GM19455 (cell line): ENCODE measurements around the gene MACROH2A2.
"Not testable (repeated sequence)": the region's sequence is repeated elsewhere in the genome, so short reads cannot be mapped to it uniquely, and the experiment has no call there.

Experiments
- ATAC-seq: cut with Tn5 transposase; IDR thresholded peaks from one replicate; pipeline ENCODE4 v1.9.1; 2021; ENCODE audit not compliant: unreplicated experiment

MACROH2A2 gene

GRCh38 chr10:70098271-70098670, 45.6 kb downstream of the MACROH2A2 start:
- no peak for ATAC-seq

GRCh38 chr10:70101068-70101562, 48.5 kb downstream of the MACROH2A2 start:
- not testable (repeated sequence) for ATAC-seq

GRCh38 chr10:70101668-70102067, 49.0 kb downstream of the MACROH2A2 start:
- no peak for ATAC-seq

DNA sequence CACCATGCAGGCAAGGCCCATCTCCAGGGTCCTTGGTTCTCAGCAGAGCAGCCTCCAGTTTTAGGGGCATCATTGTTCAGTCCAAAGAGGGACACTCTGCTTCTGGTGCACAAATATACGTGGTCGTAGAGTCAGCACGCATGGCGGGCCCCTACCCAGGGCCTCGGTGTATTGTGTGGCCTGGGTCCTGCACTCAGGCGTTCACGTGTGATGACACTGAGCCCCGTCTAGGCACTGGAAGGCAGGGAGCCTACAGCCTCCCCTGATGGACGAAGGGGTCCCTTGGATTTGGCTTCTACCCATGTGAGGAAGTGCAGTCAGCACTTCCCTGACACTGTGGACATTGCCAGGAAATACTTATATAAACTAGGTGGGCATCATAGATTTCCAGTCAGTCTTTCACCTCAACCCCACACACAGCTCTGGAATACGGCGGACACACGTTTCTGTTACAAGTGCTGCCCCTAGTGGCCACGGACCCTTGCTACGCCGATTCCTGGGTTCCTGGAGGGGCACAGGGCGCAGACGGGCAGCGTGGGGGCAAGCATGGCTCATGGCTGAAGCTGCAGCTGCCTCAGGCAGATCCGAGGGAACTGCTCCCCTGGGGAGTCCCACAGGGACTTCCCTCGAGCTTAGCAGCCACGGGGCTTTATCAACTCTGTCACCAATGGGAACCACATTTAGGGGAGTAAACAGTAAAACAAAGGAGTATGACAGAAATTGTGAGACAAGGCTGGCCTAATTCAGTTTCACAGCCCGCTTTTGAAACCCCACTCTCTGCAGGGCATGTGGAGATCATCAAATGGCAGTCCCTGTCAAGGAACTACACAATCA, 54.5 kb downstream of the MACROH2A2 start:
- no peak for ATAC-seq

DNA sequence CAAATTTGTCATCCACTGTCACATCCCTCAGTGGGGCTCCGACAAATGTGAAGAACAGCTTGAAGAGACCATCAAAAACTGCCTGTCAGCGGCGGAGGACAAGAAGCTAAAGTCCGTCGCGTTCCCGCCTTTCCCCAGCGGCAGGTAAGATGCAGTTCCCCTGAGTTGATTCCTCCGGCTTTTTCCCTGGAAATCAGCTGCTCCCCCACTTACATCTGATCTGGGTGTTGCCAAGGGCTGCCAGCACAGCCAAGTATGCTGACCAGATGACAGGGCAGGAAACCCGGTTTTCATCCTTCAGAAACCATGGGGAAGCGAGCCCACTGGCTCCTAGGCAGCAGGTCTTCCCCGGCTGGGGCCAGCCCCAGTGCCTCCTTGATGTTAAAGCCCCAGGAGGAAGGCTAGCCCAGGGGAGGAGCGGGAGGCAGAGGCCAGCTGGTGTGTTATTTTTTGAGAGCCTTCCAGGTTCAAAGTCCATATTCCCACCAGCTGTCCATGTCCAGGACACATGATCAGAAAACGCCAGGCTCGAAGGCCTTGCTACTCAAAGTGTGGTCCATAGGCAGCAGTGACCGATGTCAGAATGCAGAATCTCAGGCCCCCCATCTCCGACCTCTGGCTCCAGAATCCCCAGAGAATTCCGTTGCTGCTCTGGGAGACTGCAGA, 56.6 kb downstream of the MACROH2A2 start:
- no peak for ATAC-seq

DNA sequence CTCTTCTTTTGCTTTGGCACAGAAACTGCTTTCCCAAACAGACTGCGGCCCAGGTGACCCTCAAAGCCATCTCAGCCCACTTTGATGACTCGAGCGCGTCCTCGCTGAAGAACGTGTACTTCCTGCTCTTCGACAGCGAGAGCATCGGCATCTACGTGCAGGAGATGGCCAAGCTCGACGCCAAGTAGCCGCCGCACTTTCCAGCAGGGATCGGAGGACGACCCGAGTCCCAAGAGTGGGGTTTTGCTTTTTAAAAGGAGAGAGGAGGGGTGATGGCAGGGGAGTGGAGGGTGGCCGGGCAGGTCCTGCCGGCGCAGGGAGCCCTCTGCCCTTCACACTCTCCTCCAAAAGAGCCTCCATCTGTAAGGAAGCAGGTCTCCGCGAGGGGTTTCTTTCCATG, 58.9 kb downstream of the MACROH2A2 start:
- no peak for ATAC-seq

DNA sequence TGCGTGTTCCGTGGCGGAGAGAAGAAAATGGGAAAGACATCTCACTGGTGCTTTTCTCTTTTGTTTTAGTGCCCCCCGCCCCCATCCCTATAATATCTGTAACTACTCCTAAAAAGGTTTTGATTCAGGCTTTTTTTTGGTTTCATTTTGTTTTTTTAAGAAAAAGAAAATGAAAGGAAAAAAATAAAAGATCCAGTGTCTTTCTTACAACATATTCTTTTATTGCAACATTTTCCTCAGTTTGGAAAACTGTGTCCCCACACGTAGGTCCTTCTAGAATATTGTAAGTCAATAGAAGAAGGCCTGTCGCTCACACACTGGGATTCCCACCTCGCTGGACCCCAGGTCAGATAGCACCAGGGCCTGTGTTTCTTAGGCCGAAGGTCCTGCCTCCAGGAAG, 59.4 kb downstream of the MACROH2A2 start:
- no peak for ATAC-seq

DNA sequence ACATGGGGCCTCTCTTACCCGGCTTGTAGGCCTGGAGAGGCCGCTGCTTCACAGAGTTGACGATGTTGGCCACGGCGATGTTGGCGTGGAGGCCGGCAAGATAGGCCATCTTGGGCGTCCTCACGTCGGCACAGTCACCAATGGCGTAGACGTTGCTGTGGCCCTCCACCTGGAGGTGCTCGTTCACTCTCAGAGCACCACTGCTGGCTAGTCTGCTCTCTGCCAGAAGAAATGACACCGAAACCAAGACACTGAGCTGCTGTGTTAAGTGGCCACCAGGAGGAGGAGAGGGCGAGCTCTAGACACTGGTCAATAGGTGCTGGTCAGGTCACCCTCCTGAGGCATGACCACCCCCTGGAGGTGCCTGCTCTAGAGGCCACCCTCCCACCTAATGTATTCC, 62.3 kb downstream of the MACROH2A2 start:
- ATAC-seq = no peak

DNA sequence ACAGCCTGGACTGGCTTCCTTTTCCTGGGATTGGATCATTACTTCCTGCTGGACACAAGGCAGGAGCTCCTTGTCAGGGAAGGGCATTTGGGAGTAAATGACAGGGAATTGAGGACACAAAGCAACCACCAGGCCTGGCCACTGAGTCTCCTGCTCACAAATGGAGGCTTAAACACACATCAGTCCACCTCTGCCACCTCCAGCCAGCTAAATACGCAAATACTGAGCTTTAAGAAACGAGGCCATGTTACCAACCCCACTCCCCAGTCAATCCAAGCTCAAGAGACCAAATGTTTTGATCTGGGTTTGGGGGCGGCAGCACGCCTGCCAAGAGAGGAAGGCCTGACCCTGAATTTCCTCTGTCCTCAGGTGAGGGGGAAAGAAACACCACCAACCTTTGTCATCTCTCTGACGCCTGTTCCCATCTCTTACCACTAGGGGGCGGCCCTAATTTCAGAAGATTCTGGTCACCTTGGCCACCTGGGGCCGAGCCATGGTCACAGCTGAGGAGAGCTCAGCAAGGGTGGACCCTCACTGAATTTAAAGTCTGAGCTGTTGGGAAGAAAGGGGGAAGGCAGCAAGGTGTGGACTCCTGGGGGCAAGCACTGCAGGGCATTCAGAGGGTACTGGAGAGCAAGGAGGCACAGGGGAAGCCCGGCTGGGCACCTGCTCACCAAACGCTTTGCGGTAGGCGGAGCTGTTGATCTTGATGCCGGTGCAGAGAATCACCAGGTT, 63.5 kb downstream of the MACROH2A2 start:
- ATAC-seq = no peak

GRCh38 chr10:70117646-70118045, 65.0 kb downstream of the MACROH2A2 start:
- no peak for ATAC-seq

GRCh38 chr10:70118196-70118595, 65.5 kb downstream of the MACROH2A2 start:
- no peak for ATAC-seq

DNA sequence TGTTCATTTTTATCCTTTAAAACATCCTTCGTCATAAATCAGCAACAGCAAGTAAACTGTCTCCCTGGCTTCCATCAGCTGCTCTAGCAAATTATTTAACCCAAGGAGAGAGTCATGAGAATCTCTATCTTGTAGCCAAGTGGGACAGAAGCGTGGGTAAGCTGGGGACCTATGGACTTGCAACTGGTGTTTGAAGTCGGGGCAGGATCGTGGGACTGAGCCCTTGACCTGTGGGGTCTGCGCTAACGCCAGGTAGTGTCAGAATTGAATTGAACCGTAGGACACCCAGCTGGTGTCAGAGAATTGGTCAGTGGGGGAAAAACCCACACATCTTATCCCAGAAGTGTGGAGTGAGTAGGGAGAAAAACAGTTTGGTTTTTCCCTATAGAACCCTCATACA, 66.6 kb downstream of the MACROH2A2 start:
- no peak for ATAC-seq

DNA sequence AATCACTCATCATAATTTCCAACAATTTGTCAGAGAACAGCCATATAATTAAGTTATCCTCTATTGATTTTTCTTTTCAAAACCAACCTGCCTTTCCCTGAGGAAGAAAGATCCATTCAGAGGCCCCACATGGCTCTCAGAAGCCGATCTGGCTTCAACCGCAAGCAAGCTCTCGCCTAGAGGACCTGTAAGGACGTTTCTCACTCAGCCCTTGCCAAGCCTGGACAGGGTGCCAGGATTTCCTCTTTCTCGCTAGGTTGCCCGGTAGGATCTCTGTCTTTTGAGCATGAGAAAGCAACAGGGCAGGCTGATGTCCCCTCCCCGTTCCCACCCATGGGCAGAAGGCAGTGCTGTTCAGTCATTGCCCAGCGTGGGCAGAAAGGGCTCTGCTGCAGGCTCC, 67.0 kb downstream of the MACROH2A2 start:
- no peak for ATAC-seq

GRCh38 chr10:70120417-70120816, 67.8 kb downstream of the MACROH2A2 start:
- no peak for ATAC-seq

GRCh38 chr10:70121281-70121949, 68.8 kb downstream of the MACROH2A2 start:
- no peak for ATAC-seq

DNA sequence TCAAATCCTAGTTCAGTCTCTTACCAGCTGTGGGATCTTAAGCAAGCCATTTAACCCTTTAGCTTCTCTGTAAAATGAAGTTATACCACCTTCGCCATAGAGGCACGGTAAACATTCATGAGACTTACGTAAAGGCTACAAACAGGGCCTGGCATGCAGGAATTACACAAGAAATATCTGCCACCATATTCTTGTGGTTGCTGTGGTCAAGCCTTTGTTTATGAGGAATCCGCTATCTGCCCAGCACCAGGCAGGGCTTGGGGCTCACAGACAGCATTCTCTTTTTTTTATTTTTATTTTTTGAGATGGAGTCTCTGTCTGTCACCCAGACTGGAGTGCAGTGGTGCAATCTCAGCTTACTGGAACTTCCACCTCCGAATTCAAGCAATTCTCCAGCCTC, 70.1 kb downstream of the MACROH2A2 start:
- ATAC-seq = no peak

- ATAC-seq = not testable (repeated sequence)
Measured at GRCh38 chr10:70123166-70123565, 70.5 kb downstream of the MACROH2A2 start.

GRCh38 chr10:70123817-70124216, 71.2 kb downstream of the MACROH2A2 start:
- no peak for ATAC-seq

GRCh38 chr10:70124415-70124814, 71.8 kb downstream of the MACROH2A2 start:
- ATAC-seq = no peak

DNA sequence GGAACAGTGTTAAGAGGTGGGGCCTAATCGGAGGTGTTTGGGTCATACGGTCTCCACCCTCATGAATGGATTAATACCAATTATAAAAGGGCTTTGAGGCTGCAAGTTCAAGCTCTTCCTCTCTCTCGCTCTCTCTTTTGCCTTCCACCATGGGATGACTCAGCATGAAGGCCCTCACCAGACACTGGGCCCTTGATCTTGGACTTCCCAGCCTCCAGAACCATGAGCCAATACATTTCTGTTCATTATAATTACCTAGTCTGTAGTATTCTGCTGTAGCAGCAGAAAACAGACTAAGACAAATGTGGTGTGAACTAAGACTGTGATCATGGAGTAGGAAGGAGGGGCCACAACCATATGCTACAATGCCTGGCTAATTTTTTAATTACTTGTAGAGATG, 72.3 kb downstream of the MACROH2A2 start:
- ATAC-seq = no peak

GRCh38 chr10:70125918-70126552, 73.4 kb downstream of the MACROH2A2 start:
- no peak for ATAC-seq
